Measurements from ENCODE around the gene PRDM16. TPM values are rescaled to one million over a fixed set of nuclear protein-coding genes. Genes with fewer than 3 reads are reported as not detected.

Gene PRDM16
- total and polyA plus RNA-seq, 2 of the 8 experiments (the other 6 are each of a cell fraction or from before 2014, with no cell fraction given): 0.39 to 0.43 TPM

DNA sequence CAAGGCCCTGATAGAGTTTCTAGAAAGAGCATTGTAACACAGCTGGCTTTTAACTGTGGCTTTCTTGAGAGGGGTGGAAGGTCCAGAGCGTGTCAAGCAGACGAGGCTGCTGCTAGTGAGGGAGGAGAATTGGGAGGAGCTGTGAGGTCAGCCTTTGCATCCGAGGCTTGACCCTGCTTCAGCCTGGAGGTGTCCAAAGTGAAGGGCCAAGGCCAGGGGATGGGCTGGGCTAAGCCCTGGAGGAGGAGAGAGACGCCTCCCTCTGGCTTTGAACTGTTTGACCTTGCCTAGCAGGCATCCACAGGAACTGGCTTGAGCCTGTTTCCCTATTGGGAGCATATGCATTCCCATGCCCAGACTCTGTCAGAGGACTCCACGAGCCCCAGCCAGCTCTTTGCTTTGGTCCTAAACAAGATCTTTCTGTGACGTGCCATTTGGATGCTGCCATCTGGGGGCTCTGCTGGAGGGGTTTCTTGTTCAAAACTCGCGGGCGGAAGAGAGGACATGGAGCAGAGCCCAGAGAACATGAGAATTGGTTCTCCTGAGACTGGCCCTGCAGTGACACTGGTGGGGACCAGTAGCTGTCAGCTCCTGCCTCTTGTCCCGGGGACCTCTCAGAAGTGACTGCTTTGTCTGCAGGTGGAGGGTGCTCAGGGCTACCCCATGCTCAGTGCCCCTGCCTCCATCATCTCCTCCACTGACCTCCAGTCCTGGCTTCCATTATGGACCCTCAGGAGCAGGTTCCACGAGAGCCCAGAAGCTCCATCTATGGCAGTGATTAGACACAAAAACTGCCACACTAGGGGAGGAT lies 42.2 kb upstream of the PRDM16 start:
- H2BK15ac ChIP-seq (ENCODE audit: low read length): no peak overlapping the region
- POLR2A ChIA-PET (ENCODE audit: partially characterized antibody): no interaction called here
- no peak overlapping the region for H3K4me3 ChIP-seq (ENCODE audit: extremely low read depth in 1 of 4, insufficient read depth in 2 of 4, low read depth in 3 of 4, low read length in 4 of 4)
- TF ChIP-seq CBX5 (IDR thresholded peaks at IDR 0.05; ENCODE audit: low read depth, low read length): no peak
- TF ChIP-seq GABPA (IDR thresholded peaks at IDR 0.05; ENCODE audit: borderline replicate concordance, insufficient read depth, low read length): no peak
- no peak for TF ChIP-seq SRF (IDR thresholded peaks at IDR 0.05; ENCODE audit: low read depth, low read length)
- no peak for TF ChIP-seq RBBP5 (IDR thresholded peaks at IDR 0.05; ENCODE audit: borderline replicate concordance, low read depth, low read length)
- TF ChIP-seq POLR2A (IDR thresholded peaks at IDR 0.05; ENCODE audit: control extremely low read depth in 1 of 2, low read depth in 2 of 2, low read length in 2 of 2): no peak
- TF ChIP-seq NANOG (IDR thresholded peaks at IDR 0.05; ENCODE audit: insufficient read depth, low read depth, low read length, poor library complexity, severe bottlenecking): no peak
- no peak for TF ChIP-seq EZH2 (IDR thresholded peaks at IDR 0.05; ENCODE audit: low read depth, low read length, severe bottlenecking)
- TF ChIP-seq HDAC6 (IDR thresholded peaks at IDR 0.05; ENCODE audit: low read depth, low read length): no peak
- no peak for TF ChIP-seq BRCA1 (IDR thresholded peaks at IDR 0.05; ENCODE audit: low read depth, low read length)
- TF ChIP-seq TEAD4 (IDR thresholded peaks at IDR 0.05; ENCODE audit: low read depth, low read length): no peak
- TF ChIP-seq KDM4A (IDR thresholded peaks at IDR 0.05; ENCODE audit: low read depth, low read length, severe bottlenecking): no peak
- TF ChIP-seq EGR1 (IDR thresholded peaks at IDR 0.05; ENCODE audit: borderline replicate concordance, low read depth, low read length): no peak
- DNase-seq (ENCODE audit: low read depth in 1 of 2, low spot score in 2 of 2) (no peak), FAIRE-seq (no peak)
- no peak overlapping the region for H2BK120ac ChIP-seq (replicated peaks; ENCODE audit: low read depth, low read length)
- peaks cover 69 to 97% of the 10 kb centered on the region in 2 experiments for H3K9me3 ChIP-seq (ENCODE audit: insufficient read depth in 2 of 2, low read depth in 1 of 2, low read length in 1 of 2)
- H3K23ac ChIP-seq (ENCODE audit: insufficient read length): no peak overlapping the region
- H2AK5ac ChIP-seq (ENCODE audit: low read depth, low read length): no peak overlapping the region
- no peak overlapping the region for H2BK20ac ChIP-seq (ENCODE audit: low read length)
- CTCF ChIA-PET (ENCODE audit: partially characterized antibody): no interaction called here
- H3K4me2 ChIP-seq (ENCODE audit: insufficient read depth in 1 of 2, low read depth in 2 of 2, low read length in 2 of 2): no peak overlapping the region
- no peak overlapping the region for H3K14ac ChIP-seq (ENCODE audit: insufficient read length)
- no peak overlapping the region for H3K9ac ChIP-seq (replicated peaks in 1 of 4; ENCODE audit: extremely low read depth in 1 of 4, low read depth in 3 of 4, low read length in 3 of 4)
- H3K27me3 ChIP-seq (replicated peaks in 1 of 4; ENCODE audit: control insufficient read depth in 3 of 4, extremely low read depth in 1 of 4, insufficient read depth in 3 of 4, low read length in 3 of 4): no peaks in the 10 kb centered on the region
- no peak overlapping the region for H3K4ac ChIP-seq (replicated peaks; ENCODE audit: insufficient read length, low read depth, low read length)
- no peak overlapping the region for H3K27ac ChIP-seq (ENCODE audit: low read depth, low read length)
- no peak overlapping the region for H3K56ac ChIP-seq (replicated peaks; ENCODE audit: insufficient read length, low read depth, low read length)
- no peak overlapping the region for H2BK12ac ChIP-seq (ENCODE audit: low read depth, low read length)
- H3K18ac ChIP-seq (ENCODE audit: extremely low read depth, low read length): no peak overlapping the region
- WGBS, 2 experiments (ENCODE audit: extremely low coverage in 1 of 2, insufficient coverage in 1 of 2, insufficient read length in 1 of 2, insufficient replicate concordance in 2 of 2, low coverage in 1 of 2, low lambda C conversion rate in 2 of 2, missing lambda C conversion rate in 1 of 2): 75% methylated on average over 8 of the region's 11 CpGs; no CpG with 5 or more reads in 1 of the 2 experiments
- peaks cover 0 to 4% of the 10 kb centered on the region in 2 experiments for H4K20me1 ChIP-seq (replicated peaks in 1 of 2; ENCODE audit: control insufficient read depth in 1 of 2, insufficient read depth in 2 of 2, low read length in 2 of 2)
- H2BK5ac ChIP-seq (ENCODE audit: low read depth, low read length): no peak overlapping the region
- H4K91ac ChIP-seq (replicated peaks; ENCODE audit: insufficient read length, low read length): no peak overlapping the region
- H4K5ac ChIP-seq (ENCODE audit: insufficient read length, low read depth, low read length): no peak overlapping the region
- peaks cover 7% of the 10 kb centered on the region; the same call in 1 of the 2 replicates for H3K23me2 ChIP-seq (ENCODE audit: low read depth, low read length)
- H4K8ac ChIP-seq (ENCODE audit: extremely low read depth, insufficient read depth, low read length): no peak overlapping the region
- no peaks in the 10 kb centered on the region for H3K79me2 ChIP-seq (ENCODE audit: control insufficient read depth in 1 of 2, insufficient read depth in 2 of 2, low read length in 2 of 2)
- H3K36me3 ChIP-seq (ENCODE audit: control insufficient read depth in 2 of 4, insufficient read depth in 4 of 4, low read length in 3 of 4): no peaks in the 10 kb centered on the region; a peak in 1 of 8 replicates
- peaks cover 0 to 2% (median 0%) of the 10 kb centered on the region in 4 experiments; a peak in 1 of 7 replicates for H3K4me1 ChIP-seq (replicated peaks in 1 of 4; ENCODE audit: control insufficient read depth in 3 of 4, insufficient read depth in 4 of 4, low read length in 3 of 4)
- no peak overlapping the region for H2AFZ ChIP-seq (ENCODE audit: low read length)
- H3K79me1 ChIP-seq (ENCODE audit: low read depth, low read length): no peaks in the 10 kb centered on the region

All from H1 (cell line).